Kidney tubule cell (primary cell): Measurements from ENCODE around the gene MAGEF1.
"Not testable (repeated sequence)": the region's sequence is repeated elsewhere in the genome, so short reads cannot be mapped to it uniquely, and the experiment has no call there.

ENCODE experiments used
- DNase-seq: peaks from one replicate; pipeline ENCODE4 v3.0.0-alpha.2; 2018; ENCODE audit warnings: low spot score

Gene MAGEF1

DNA sequence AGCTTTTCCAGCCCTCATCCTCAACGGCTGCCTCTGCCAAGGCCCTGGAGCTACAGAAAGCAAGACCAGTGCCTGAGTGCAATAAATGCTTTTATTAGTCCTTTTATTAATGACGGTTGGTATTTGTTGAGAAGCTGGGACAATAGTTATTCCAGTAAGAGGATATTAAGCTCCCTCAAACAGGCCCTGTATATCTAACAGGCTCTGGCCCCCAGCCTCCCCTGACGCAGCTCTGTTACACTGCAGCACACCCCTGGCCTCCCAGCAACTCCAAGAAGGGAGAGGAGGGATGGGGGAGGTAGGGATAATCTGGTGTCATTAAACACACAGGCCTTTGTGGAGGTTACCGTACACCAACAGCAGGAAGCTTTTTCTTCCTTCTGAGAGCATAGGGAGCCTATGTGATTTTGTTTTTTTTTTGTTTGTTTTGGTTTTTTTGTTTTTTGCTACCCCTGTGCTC is 30.8 kb upstream of the MAGEF1 start:
- no peak for DNase-seq

DNA sequence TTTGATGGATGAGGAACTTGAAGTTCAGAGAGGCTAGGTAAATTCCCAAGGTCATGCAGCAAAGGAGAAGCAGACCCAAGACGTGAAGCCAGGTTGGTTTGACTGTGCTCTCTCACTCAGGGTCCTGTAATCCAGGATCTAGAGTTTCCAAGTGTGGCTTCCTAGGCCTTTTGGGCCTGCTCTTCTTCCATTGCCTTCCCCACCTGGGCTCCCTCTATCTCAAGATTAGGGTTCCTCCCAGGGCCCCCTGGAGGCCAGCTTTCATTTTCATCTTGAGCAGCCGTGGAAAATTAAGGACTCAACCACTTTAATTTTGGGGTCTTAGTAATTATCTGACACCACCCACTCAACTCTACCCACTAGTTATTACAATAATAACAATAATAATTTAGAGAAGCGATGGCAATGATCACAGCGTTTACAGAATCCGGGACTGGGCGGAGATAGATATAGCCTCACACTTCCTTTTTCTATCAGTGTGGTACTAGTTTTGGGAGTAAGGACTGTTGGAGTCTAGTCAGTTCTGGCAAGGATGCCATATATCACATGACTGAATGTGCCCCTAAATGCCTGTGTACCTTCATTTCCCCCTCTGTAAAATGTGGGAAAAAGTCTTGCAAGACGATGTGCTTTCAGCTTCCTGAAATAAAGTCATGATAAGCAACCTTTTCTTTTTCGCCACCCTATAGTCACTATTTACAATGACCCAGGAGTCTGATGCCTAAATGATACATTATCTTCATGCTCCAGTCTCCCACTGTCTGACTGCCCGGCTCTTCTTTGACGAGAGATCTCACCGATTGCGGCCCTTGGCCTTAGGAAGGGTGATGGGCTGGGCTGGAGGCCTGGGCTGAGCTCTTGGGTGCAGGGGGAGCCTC is 30.2 kb upstream of the MAGEF1 start:
- no peak for DNase-seq

DNA sequence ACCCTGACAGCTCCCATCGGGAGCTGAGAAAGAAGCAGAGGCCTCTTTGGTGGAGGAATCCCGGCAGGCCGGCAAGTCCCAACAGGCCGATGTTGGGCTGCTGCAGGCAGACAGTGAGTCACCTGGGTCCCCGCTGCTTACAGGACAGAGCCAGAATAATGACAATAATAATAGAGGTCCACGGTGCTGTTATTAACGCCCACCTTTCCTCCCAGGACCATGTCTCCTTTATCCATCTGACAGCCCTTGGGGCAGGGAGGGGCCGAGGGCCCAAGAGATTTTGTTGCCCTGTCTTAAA is 29.3 kb upstream of the MAGEF1 start:
- DNase-seq = no peak

DNA sequence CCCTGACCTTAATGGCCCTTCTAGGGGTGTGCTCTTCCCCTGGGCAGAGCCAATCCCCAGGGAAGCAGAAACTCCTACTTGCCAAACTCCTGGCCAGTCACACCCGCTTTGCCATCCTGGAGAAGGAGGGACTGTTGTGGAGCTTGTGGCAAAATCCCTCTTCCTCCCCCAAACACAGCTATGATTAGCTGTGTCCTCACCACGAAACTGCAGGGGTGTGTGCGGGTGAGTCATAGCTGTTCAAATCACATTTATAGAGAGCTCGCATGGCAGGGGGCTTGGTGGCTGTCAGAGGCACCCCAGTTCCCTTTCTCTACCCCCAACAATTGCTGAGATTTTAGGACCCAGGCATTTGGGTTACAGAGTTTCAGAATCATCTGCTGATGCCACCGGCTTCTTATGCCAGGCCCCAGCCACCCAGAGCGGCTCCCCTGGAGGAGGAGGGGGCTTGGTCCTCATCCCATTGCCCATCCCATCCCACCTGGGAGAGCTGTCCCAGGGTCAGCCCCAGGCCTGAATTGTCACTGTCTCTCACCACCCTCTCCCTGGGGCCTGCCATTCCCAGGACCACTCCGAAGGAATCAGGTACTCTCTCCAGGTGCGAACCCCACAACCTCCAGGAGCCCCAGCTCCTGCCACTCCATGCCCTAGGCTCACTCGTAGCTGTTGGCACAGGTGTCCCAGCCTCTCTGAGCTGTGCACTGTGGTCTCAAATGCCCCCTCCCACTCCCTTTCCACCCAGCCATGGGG is 28.8 kb upstream of the MAGEF1 start:
- peak; percentile 26 for DNase-seq

DNA sequence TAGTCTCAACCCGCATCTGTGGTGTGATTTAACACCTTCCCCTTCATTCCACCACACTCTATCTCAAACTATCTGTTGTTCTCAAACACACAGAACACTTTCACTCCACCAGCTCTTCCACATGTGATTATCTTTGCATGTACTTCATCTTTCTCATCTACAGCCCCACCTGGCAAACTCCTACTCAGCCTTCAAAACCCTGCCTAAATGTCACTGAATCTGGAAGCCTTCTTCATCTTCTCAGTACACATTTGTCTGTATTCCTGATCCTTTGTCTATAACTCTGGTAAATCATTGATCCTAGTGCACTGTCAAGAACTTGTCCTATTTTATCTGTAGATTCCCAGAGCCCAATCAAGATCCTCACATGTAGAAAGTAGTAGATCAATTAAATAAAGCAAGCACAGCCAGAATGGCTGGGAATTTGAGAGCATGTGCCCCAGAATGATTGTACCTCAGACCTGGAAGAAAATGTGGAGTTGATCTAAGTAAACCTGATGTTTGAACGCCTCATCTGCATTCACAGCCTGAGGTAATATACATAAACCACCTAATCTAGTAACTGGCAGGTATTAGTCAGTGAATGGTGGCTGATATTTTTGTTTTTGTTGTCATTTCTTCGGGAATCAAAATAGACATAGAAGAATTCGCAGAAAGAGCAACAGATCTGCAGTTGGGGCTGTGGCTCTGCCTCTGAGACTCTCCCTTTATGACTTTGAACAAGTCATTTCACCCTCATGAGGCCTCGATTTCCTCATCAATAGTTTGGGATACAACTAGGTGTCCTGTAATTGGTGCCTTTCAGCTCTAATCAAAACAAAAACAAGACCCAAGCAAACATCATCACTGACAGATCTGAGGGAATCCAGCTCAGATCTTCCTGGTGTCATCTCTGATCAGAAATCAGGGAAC is 28.0 kb upstream of the MAGEF1 start:
- no peak for DNase-seq

DNA sequence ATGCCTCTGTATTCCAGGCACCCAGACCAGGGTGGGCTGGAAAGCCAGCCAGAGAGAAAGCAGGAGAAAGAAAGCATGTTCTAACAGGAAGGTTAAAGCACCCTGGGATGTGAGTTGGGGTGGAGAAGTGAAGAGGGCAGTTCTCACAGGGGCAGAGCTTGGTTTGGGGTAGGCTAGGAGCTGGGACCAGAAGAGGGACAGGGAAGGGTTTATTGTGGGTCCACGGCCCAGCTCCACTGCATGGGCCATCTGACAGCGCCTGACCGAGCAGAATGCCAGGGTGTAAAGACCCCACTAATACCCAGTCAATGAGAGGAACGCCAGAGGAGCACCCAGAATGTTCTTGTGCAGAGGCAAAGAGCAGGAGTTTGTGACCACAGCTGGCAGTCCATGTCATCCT is 27.1 kb upstream of the MAGEF1 start:
- DNase-seq = no peak

DNA sequence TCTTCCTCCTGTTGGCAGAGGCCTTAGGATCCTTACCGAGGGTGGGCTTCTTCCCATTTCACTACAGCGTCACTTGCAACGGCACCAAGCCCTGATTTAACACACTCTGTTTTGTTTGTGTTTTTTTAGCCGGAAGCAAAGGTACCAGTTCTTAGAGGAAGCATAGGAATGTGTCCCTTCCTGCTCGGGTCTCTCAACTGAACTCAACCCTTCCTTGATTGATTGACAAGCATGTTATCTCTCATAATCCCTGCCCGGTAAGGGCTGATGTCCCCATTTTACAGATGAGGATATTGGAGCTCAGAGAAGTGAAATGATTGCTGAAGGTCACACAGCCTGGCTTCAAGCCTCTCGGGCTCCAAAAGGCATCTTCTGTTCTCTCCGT is 26.6 kb upstream of the MAGEF1 start:
- no peak for DNase-seq

DNA sequence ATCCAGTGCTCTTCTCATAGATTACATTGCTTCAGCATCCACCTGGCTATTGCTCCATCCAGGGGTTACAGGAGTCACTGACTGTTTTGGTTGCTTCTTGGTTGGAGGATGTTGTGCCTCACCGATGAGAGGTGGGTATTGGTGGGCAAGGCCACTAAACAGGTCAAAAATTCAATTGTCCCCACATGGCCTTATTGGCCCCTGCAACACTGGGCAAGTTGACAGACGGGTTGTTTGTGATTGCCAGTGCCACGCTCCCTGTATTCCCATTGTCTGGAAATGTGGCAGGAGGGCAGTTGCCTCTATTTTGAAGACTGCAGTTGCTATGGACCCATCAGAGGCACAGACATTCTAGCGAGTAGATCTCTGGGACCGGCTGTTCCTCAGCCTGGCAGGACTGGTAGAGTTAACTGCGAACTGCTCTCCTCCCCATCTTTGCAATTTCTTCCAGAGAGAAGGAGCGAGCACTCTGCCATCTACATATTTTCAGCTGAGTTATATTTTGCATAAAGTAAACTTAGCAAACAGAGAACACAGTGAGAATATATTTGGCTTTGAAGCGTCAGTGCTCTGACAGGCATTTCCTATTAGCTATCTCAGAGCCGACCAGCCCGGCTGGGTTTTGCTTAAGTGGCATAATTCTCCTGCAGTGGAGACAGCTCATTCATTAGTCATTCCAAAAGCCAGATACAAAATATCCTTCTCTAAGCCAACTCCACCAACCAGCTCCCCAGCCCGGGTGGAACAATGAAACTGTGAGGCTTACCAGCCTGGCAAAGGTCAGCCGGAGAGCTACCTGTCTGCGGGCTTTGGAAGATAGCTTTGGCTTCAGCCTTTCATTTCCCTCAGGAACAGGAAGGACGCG is 26.0 kb upstream of the MAGEF1 start:
- DNase-seq = peak; percentile 50

DNA sequence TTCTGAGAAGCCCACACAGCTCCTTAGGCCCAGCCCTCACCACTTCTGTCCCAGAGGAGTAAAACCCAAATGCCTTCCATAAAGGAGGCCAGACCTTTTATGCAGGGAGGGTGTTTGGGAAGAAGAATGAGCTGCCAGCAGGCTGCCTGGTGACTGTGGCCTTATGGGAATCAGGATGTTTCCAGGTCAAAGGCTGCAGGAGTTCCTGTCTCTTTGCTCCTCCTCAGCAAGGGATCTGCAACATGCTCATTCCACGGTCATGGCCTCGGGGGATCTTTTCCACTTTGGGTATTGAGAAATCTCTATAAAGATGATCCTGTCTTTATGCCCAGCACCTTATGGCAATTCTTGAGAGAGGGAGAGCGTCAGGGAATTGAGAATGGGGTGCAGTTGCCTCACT is 25.2 kb upstream of the MAGEF1 start:
- no peak for DNase-seq

DNA sequence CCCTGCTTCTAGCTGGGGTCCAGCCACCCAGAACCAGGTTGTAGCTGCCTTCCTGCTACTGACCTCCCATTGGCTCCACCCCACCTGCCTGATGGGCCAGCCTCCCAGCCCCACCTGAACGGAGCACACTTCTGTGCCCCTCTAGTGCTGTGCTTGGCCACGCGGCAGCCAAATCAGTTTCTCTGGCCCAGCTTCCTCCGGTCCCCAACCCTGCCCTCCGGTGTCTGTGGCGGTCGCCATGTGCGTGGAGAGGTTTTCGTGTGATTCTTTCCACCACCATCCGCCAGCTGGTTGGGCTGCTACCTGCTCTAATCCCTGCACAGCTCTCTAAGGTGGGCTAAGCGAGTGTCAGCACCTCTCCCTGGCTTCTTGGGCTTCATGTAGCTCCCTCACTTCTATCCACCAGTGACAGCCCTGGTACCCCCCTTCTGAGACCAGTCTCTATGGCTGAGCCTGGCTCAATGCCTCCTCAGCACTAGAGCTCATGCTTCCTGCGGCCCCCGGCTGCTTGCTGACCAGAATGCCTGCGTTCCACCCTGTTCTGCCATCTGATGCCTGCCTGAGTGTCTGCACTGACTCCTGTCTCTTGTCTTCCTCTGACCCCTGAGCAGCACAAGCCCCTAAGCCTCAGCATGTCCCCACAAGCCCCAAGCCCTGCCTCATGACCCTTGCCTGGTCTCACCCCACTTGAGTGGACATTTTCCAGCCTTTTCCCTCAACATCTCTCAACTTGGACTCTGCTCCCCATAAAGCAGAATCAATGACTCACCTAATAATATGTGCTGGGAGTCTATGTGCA is 23.2 kb upstream of the MAGEF1 start:
- DNase-seq = no peak

DNA sequence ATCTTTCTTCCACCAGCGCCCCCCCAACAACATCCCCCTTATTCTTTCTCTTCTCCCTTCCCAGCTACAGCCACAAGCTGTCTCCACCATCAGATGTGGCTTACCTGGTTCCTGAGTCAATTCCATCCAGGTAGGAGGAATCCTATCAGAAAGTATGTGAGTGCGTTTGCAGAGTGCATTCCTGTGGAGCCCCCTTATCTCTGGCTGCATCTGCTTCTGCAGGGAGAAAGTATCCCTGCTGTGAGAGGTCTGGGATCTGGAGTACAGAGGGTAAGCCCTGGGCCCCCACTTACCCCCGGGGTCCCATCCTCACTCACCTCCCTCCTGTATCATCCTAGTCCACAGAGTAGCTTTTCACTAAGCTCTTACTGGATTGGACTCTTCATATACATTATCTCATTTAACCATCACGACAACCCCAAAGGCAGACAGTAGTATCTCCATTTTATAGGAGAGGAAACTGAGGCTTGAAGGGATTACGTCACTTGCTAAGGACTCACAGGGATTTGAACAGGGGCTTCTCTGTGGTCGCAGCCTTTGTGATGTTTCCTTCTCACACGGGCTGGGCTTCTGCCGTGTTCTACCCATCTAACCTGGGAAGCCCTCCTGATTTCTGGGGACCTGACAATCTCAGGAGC is 22.2 kb upstream of the MAGEF1 start:
- DNase-seq = no peak

DNA sequence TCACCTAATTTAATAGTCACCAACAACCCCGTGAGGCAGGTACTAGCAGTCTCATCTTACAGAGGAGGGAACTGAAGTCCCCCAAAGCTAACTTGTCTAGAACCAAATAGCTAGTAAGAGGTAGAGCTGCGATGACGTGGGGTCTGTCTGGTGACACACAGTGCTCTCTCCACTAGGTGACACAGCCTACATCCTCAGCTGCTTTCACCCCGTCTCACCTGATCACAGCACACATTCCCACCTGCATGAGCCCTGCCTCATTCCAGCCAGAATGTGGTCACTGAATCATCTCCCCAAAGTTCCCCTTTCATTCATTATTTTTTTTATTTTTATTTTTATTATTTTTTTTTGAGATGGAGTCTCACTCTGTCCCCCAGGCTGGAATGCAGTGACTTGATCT is 21.3 kb upstream of the MAGEF1 start:
- peak; percentile 59 for DNase-seq

DNA sequence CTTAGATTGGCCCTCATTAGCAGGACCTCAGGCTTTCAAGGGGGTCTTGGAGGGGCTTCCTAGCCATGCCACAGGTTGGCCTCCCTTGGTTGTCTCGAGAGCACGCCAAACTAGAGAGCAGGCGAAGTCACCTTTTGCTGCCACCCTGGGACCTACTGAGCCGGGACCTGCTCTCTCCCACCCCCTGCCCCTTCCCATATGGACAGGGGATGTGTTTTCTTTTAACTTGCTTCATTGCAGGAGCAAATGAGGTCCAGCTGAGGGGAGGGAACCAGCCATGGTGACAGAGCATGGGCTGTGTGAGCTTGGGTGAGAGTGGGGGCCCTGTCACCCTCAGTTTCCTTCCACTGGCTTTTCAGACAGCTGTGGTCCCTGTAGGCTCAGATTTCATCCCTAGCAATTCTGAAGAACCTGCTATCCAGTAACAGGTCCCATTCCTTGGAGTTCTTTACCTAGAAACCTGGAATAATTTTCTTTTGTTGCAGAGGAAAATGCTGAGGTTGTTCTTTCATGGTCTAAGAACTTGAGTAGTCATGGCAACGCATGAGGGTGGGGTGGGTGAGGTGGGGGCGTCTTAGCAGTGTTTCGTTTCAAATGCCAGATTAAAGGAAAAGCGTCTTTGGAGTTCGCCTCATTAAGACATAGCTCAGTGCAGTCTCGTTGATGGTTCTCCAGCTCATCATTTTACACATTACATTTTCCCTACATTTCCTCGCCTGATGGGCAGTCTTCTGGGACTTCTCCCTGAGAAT is 20.1 kb upstream of the MAGEF1 start:
- no peak for DNase-seq

DNA sequence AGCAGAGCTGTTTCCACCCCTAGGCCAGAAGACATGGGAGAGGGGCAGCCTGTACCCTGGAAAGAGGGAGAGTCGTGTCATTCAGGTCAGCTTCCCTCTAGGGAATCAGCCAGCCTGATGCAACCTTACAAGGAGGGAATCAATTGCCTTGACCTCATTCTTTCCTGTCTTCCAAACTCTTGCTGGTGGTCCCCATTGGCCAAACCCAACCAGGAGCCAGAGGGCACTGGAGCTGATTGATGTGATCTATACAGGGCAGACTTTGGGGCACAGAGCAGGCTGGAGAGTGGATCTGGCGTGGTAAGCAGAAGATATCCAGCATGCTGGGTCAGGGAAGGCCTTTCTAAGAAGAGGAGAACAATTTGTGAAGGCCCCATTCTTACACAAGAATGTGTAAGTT is 19.1 kb upstream of the MAGEF1 start:
- DNase-seq = no peak

DNA sequence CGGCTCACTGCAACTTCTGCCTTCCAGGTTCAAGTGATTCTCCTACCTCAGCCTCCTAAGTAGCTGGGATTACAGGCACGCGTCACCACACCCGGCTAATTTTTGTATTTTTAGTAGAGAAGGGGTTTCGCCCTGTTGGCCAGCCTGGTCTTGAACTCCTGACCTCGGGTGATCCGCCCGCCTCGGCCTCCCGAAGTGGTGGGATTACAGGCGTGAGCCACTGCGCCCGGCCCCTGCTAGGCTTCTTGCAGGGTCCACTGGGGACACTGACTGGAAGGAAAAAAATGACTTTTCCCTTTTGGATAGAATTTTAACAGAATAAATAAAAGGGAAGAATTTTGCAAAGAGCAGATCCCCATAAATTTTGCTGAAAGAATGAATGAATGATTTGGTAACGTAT is 17.3 kb upstream of the MAGEF1 start:
- not testable (repeated sequence) for DNase-seq

DNA sequence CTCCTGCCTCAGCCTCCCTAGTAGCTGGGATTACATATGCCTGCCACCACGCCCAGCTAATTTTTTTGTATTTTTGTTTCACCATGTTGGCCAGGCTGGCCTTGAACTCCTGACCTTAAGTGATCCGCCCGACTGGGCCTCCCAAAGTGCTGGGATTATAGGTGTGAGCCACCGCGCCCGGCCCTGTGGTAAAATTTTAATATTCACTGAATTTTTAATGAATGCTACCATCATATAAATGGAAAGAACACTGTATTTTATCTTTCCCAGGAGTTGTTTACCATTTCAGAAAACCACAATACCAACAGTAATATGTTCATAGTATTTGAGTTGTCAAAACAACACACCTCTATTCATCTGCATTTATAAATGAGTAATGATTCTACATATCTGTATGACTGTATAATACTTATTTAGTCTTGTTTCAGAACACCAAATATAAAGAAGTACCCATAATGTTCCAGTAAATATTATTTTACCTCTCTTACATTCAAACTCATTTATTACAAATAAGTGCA is 16.2 kb upstream of the MAGEF1 start:
- DNase-seq = no peak

DNA sequence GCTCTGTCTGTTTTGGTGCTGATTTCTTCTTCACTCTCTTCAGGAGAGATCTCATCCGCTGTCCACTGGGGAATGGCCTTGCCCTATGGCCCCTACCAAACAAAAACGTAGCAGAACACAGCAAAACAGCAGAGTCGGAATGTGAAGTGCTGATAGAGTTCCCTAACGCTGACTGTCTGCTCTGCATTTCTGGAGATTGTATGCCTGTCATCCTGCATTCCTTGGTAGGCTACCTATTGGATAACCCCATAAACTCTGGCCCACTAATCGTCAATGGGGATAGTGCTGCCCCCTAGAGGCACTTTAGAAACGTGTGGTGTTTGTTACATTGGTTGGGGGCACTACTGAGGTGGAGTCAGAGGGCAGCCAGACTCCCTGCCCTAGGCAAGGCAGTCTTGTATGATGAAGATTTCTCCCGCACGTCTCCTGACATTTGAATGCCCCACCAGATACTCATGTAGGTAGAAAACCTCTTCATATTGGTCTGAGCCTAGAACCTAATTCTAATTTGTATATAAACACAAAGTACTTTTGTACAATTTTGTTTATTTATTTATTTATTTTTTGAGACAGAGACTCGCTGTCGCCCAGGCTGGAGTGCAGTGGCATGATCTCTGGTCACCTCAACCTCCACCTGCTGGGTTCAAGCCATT is 15.6 kb upstream of the MAGEF1 start:
- DNase-seq = peak; percentile 74

DNA sequence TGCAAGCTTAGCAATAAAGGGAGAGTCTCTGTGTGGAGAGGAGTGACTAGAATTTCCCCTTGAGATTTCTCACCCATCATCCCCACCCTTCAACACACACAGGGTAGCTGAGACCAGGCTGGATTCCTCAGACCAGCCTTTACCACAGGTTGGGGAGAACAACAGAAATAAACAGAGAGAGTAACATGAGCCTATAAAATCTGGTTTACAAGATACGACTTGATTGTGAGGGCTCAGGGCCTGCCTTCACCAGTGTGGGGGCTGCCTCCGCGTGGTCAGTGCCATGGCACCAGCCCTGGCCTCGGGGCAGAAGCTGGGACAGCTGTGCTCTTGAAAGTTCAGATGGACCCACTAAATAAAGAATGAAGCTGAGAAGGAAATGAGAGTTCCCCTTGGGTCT is 14.6 kb upstream of the MAGEF1 start:
- DNase-seq = no peak
